Esophagus squamous epithelium (tissue), 5 donors: ENCODE results near the gene ZDHHC14. TPM values are rescaled to one million over a fixed set of nuclear protein-coding genes. Genes with fewer than 3 reads are reported as not detected.

Experiments
- DNase-seq: peaks from one replicate; lab custom pipeline; 2025; lab: John Stamatoyannopoulos, UW
- H3K27ac ChIP-seq, 4 donors: fragments of 200-600 bp; sonication (generic); one replicate each; pipeline ENCODE4 v1.5.1; 2016 to 2019; ENCODE audit warnings: mild to moderate bottlenecking in 1 of 4
- H3K27me3 ChIP-seq, 4 donors: fragments of 200-600 bp; sonication (generic); 1 replicate in 3 of 4; 2 replicates in 1 of 4; pipeline versions ENCODE4 v1.5.1 to v1.6.0; 2017 to 2021; ENCODE audit warnings: antibody characterized with exemption in 1 of 4
- H3K36me3 ChIP-seq, 3 donors: fragments of 200-600 bp; sonication (generic); one replicate each; pipeline ENCODE4 v1.5.1; 2016 to 2019
- H3K4me1 ChIP-seq, 3 donors: fragments of 200-600 bp; sonication (generic); one replicate each; pipeline ENCODE4 v1.5.1; 2017 to 2019
- H3K4me3 ChIP-seq, 4 donors: fragments of 200-600 bp; sonication (generic); 1 replicate in 3 of 4; 2 replicates in 1 of 4; pipeline ENCODE4 v1.5.1; 2016 to 2019; ENCODE audit warnings: mild to moderate bottlenecking in 2 of 4, moderate library complexity in 1 of 4
- H3K9me3 ChIP-seq, 3 donors: fragments of 200-600 bp; sonication (generic); one replicate each; pipeline ENCODE4 v1.5.1; 2016 to 2019
- CTCF ChIP-seq, 6 experiments: fragments of 450-650 bp in 4 of 6; fragments of 200-600 bp in 2 of 6; sonication (generic) in 2 of 6; IDR thresholded peaks; one replicate each; pipeline ENCODE4 v1.5.1; 2016 to 2019; ENCODE audit warnings: antibody characterized with exemption in 6 of 6, mild to moderate bottlenecking in 4 of 6, moderate library complexity in 4 of 6
- POLR2A ChIP-seq, 4 donors: fragments of 450-650 bp; IDR thresholded peaks; one replicate each; pipeline ENCODE4 v1.6.1; 2017; ENCODE audit warnings: antibody characterized with exemption in 4 of 4, mild to moderate bottlenecking in 4 of 4, moderate library complexity in 3 of 4
- WGBS, 2 donors: methylation state at CpG; one replicate each; pipeline ENCODE4 v1.1.5; 2018; 5-methylcytosine and 5-hydroxymethylcytosine counted together
- intact Hi-C: fragments of 100-400 bp; cut with DNase I; formaldehyde crosslinking; loops from one replicate; pipeline ENCODE4 v1.15.0; 2022
- total RNA-seq, 4 donors: library from RNA; depleted of rRNA; stranded (reverse); fragments of >200 nt; gene quantifications; one replicate each; pipeline ENCODE4 v1.1.0, GENCODE V29; 2016
- donor health status: DM: yes; HTN: yes; CAD: no.

The ZDHHC14 gene
- total RNA-seq, 4 donors from 2014 or later, result 6.1 to 15.6 (median 6.9) TPM

- Histone ChIP-seq H3K4me3 (no peak overlapping the region), H3K27me3 (peaks cover 0 to 77% (median 2%) of the 10 kb centered on the region in 4 donors), H3K4me1 (peaks cover 4 to 17% (median 5%) of the 10 kb centered on the region in 3 donors), H3K36me3 (no peaks in the 10 kb centered on the region), H3K9me3 (no peaks in the 10 kb centered on the region), H3K27ac (no peak overlapping the region)
- DNase-seq, result no peak
- WGBS, 2 donors, result 45 to 55% methylated on average over 5 of the region's 5 CpGs
- TF ChIP-seq CTCF (IDR thresholded peaks at IDR 0.05), result no peak
- TF ChIP-seq POLR2A (IDR thresholded peaks at IDR 0.05), result no peak
- intact Hi-C loops, result no loop called here
Measured at GRCh38 chr6:157486572-157486971, 105.6 kb downstream of the ZDHHC14 start.

- Histone ChIP-seq H3K4me3 (no peak overlapping the region), H3K27ac (no peak overlapping the region), H3K9me3 (no peaks in the 10 kb centered on the region), H3K4me1 (peaks cover 4 to 17% (median 5%) of the 10 kb centered on the region in 3 donors), H3K27me3 (peaks cover 0 to 81% (median 2%) of the 10 kb centered on the region in 4 donors), H3K36me3 (no peaks in the 10 kb centered on the region)
- DNase-seq, result no peak
- intact Hi-C loops, result no loop called here
- TF ChIP-seq CTCF (IDR thresholded peaks at IDR 0.05), result no peak
- no peak for TF ChIP-seq POLR2A (IDR thresholded peaks at IDR 0.05)
- 49 to 70% methylated on average over 8 of the region's 8 CpGs for WGBS, 2 donors
Measured at GRCh38 chr6:157487110-157487773, 106.3 kb downstream of the ZDHHC14 start.

GRCh38 chr6:157488058-157488457 lies 107.1 kb downstream of the ZDHHC14 start:
- no peak for TF ChIP-seq CTCF (IDR thresholded peaks at IDR 0.05)
- no peak for TF ChIP-seq POLR2A (IDR thresholded peaks at IDR 0.05)
- Histone ChIP-seq H3K9me3 (no peaks in the 10 kb centered on the region), H3K4me3 (no peak overlapping the region), H3K27me3 (peaks cover 0 to 89% (median 2%) of the 10 kb centered on the region in 4 donors), H3K27ac (no peak overlapping the region), H3K4me1 (peaks cover 4 to 17% (median 5%) of the 10 kb centered on the region in 3 donors), H3K36me3 (no peaks in the 10 kb centered on the region)
- WGBS, 2 donors, result 45 to 64% methylated on average over 8 to 10 of the region's 10 CpGs
- intact Hi-C loops, result no loop called here
- DNase-seq, result no peak

- H3K4me1 ChIP-seq, result peaks cover 4 to 17% (median 5%) of the 10 kb centered on the region in 3 donors
- no peak overlapping the region for H3K4me3 ChIP-seq
- TF ChIP-seq POLR2A (IDR thresholded peaks at IDR 0.05) (no peak), CTCF (IDR thresholded peaks at IDR 0.05) (no peak)
- H3K27me3 ChIP-seq, result peaks cover 0 to 87% (median 2%) of the 10 kb centered on the region in 4 donors
- no peak for DNase-seq
- intact Hi-C loops, result no loop called here
- WGBS, 2 donors, result 60 to 82% methylated on average over 10 to 12 of the region's 12 CpGs
- H3K9me3 ChIP-seq, result no peaks in the 10 kb centered on the region
- no peak overlapping the region for H3K27ac ChIP-seq
- no peaks in the 10 kb centered on the region for H3K36me3 ChIP-seq
Measured at GRCh38 chr6:157488716-157489118, 107.7 kb downstream of the ZDHHC14 start.

GRCh38 chr6:157490611-157491269 lies 109.8 kb downstream of the ZDHHC14 start:
- Histone ChIP-seq H3K4me1 (peaks cover 4 to 17% (median 5%) of the 10 kb centered on the region in 3 donors), H3K4me3 (no peak overlapping the region), H3K27ac (no peak overlapping the region), H3K9me3 (no peaks in the 10 kb centered on the region), H3K27me3 (peaks cover 0 to 74% (median 2%) of the 10 kb centered on the region in 4 donors), H3K36me3 (no peaks in the 10 kb centered on the region)
- DNase-seq, result no peak
- intact Hi-C loops, result no loop called here
- TF ChIP-seq CTCF (IDR thresholded peaks at IDR 0.05) (no peak), POLR2A (IDR thresholded peaks at IDR 0.05) (no peak)
- 91 to 94% methylated on average over 15 to 16 of the region's 16 CpGs for WGBS, 2 donors
